T-helper 2 cell (primary cell): ENCODE data around the gene FAM9A.

Source experiments
- DNase-seq, 5 experiments: peaks; one replicate each; pipeline versions ENCODE4 v3.0.0 to v3.0.0-alpha.2; 2012 to 2022
- total RNA-seq, 2 donors: gene quantifications; one replicate each; lab custom pipeline; 2026; lab: John Stamatoyannopoulos, UW

The FAM9A gene
- 0 reads per million in 2 donors for total RNA-seq

DNA sequence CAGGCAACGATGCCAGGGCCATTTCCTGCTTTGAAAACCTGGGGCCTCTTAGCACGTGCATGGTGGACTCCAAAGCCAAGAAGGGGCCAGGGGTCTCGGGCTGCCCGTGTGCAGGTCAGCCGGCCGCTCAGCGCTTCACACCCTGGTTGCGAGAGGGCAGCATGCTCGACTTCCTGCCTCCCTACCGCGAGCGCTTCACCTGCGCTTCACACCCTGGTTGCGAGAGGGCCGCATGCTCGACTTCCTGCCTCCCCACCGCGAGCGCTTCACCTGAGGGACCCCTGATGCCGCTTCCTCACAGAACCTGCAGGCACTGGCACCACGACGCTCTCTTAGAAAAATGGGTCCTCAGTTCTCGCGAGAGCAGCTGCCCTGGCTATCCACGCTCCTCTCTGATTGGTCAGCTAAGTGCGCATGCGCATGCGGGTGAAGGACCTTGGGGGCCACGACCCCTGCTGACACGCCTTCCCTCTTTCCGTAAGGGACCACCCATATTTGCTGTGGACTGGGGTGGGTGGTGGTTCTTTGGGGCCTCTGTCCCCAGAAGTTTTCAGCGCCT lies at the start of gene FAM9A:
Gene FAM9A, minus strand, starts transcription at position 343 of the 559 bp plus-strand sequence. CDS start 1,212 bp downstream, outside the sequence.
- no peak for DNase-seq

- no peak for DNase-seq
These were observed 49.3 kb upstream of the FAM9A start for GRCh38 chrX:8850478-8850877.

- DNase-seq = peak in 1 of 5 experiments; percentile 5
These were observed 48.8 kb upstream of the FAM9A start for GRCh38 chrX:8849945-8850344.

- no peak for DNase-seq
These were observed 48.3 kb upstream of the FAM9A start for GRCh38 chrX:8849458-8849857.

- no peak for DNase-seq
These were observed 47.7 kb upstream of the FAM9A start for GRCh38 chrX:8848911-8849310.

DNA sequence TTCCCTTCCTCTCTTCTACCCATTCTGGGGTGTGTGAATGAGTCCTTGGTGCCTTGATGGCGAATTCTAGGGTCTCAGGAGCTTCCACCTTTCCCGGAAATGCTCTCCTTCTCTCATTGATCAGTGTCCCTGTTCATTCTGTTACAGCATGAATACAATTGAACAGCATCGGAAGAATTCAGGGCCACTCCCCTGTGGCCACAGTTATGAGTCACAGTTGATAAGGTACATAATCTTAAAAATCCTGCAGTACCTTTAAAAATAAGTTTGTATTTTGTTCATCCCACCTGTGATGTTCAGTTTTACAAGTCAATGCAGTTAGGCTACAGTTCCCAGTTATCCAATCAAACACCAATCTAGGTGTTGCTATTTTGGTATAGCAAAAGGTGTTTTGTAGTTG lies 47.3 kb upstream of the FAM9A start:
- no peak for DNase-seq

DNA sequence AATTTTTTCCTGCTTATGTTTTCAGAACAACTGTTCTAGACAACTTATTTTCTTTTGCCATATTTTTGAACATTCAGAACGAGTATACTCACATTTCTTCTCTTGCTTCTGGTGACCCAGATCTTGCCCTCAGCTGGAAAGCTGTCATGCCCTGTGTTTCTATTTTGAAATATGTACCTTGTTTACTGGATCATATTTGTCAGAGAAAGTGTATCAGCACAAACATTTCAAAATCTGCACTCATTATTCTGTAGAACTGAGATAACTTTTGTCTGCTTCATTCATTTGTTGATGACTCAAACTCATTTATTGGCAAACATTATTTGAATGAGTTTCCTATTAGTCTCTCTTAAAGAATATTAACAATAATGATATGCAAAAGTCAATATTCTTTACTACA lies 46.2 kb upstream of the FAM9A start:
- no peak for DNase-seq

DNA sequence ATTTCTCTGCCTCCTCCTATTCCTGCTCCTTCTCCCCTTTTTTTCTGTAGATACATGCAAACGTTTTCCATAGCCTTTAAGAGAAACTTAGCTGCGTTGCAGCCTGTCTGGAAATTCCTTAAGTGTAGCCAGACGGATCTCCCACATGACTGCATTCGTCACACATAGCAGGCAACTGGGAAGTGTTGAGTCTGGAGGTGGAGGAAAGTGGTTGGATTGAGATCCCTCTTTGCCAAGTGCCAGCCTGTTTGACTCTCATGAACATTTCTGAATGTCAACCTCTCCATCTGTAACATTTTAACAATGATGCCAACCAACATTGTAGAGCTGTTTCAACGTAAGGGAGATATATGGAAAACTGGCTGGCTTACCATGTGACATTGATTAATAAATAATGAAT lies 45.1 kb upstream of the FAM9A start:
- no peak for DNase-seq

DNA sequence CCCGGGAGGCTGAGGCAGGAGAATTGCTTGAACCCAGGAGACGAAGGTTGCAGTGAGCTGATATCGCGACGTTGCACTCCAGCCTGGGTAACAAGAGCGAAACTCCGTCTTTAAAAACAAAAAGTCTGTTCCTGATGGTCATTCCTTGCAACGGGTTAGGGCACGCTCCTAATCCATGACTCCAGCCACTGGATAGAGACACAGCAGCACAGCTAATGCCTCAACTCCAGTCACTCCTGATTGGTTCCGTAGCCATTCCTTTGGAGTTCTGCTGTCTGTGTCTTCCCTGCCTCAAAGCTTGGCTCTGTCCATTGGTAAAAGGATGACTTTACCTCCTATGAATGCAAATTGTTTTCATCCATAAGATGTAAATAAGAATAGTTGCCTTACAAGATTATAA lies 44.3 kb upstream of the FAM9A start:
- DNase-seq = no peak

DNA sequence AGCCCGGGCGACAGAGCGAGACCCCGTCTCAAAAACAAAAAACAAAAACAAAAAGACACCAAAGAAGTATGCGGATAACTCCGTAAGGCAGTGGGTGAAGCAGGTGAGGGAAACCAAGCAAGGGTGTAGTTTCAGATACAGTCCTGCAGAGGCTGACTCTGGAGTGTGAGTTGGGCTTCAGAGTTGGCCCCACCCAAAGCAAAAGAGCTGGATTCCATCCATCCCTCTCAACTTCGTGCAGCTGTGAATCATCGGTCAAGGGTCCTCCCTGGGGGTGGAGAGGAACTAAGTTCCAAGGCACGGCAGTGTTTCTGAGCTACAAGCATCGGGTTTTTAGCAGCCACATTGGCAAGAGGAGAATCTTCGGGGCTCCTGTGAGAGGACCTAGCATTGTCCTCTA lies 43.9 kb upstream of the FAM9A start:
- DNase-seq = no peak

GRCh38 chrX:8844157-8844556 lies 43.0 kb upstream of the FAM9A start:
- DNase-seq = no peak

DNA sequence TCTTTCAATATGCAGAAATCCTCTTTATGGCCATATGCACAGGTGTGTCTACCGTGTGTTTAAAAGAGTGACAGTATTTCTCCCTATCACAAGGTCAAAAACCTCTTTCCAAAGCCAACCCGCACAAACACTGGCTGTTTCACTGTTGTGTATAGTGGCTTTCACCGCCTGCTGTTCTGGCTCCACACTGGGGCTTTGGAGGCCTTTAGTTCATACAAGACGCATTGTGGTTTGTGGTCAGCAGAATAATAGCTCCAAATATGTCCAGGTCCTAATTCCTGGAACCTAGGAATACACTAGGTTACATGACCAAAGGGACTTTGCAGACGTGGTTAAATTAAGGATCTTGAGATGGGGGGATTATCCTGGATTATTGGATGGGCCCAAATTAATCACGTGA lies 40.7 kb upstream of the FAM9A start:
- DNase-seq = no peak

- no peak for DNase-seq
These were observed 33.2 kb upstream of the FAM9A start for GRCh38 chrX:8834392-8834791.

DNA sequence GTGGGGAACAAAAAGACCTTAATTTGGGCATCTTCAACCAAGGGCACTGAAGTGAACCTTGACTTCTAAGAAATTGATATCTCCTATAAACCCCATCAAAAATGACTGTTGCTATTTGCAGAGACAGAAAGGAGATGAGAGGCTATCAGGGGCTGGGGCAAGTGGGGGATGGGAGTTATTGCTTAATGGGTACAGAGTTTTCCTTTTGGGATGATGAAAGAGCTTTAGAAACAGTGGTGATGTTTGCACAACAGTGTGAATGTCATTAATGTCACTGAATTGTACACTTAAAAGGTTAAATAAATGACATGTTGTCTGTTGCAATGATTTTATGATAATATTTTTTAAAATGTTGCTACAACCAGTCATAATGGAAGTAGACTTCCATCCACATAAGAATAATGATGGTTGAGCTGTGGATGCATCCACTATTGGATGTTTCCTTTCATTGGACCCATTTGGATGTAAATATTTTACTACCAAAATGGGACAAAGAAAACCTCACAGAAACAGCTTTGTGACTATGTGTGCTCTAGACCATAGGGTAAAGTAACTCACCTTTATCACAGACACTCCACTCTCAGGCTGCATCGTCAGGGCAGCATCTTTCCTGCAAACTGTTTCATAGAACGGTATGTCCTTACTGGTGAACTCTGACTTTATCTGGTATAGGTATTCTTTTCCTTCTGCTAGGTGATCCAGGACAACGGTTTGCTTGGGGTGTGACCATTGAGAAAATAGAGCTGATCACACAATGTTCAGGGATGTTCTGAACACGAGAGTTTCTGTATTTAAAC lies 31.6 kb upstream of the FAM9A start:
- DNase-seq = no peak

GRCh38 chrX:8823698-8824097 lies 22.5 kb upstream of the FAM9A start:
- DNase-seq = no peak

GRCh38 chrX:8822002-8822401 lies 20.8 kb upstream of the FAM9A start:
- no peak for DNase-seq

DNA sequence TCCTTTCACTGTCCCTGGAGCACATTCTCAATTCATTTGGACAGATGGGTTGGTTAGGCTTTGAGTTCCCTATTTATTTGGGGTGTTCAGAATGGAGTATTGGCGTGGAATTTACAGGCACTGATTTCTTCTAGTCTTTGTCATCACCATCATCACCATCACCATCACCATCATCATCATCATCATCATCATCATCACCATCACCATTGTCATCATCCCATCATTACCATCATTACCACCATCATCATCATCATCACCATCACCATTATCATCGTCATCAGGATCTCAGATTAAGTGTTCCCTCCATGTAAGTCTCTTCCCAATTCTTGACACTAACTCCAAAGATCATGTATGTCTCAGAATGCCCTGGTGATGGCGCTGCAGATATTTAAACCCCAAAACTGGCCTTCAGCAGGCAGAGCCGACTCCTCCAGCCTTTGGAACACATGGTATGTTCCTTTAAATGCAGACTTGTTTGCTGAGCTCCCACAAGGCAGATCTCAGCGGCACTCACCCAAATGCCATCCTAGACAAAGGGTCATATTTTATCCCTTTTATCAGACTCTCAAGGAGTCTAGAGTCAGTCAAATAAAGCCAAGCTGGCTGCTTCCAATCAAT lies 19.8 kb upstream of the FAM9A start:
- DNase-seq = peak in 1 of 5 experiments; percentile 8

GRCh38 chrX:8815460-8816065 lies 14.4 kb upstream of the FAM9A start:
- DNase-seq = peak in 1 of 5 experiments; percentile 15

GRCh38 chrX:8813036-8813435 lies 11.9 kb upstream of the FAM9A start:
- no peak for DNase-seq

DNA sequence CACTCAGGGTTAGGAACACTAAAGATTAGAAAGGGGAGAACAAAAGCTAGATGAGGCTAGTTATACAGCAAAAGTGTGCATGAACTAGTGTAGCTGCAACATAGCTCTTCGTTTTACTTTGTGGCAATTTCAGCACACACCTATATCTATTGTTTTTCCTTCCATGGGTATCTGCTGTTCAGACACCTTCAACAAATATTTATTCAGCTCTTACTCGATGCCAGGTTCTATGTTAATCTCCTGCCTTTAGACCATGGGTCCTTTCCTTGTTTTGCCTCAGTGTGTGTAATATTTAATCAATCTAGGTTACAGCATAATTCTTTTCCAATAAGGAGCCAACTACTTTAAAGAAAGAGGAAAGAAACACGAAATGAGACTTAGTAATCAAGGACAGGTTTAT lies 10.4 kb upstream of the FAM9A start:
- DNase-seq = no peak

DNA sequence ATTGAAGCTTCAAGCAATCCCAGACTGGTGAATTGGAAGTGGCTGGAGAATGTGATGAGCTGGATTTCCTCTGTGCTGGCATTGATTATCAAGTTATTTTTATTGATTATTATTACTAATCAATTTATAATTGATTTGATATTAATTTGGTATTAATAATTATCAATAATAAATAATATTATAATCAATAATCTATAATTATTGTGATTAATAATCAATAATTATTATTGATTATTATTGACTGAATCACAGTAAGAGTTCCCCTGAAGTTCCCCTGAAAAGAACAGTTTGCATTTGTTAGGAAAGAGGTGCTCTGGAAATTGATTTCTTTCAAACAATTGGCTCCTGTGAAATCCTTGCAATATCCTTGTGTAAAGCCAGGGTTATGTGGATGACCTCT lies 7.5 kb upstream of the FAM9A start:
- no peak for DNase-seq

DNA sequence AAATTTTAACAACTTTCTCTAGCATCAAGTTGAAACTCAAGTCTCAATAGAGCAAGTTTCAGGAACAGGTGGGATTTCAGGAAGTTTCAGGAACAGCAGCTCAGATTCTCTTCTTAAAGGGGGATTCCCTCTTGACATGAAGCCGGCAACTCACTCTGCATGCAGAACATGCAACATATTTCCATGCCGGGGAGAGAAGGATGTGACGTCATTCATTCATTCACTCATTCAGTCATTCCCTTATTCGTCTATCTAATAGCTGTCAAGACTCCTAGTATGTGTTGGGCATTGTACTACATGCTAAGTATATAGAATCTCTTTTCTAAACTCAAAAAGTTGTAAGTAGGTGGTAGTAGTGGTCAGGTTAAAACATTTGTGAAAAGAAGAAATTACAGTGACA lies 4.8 kb upstream of the FAM9A start:
- no peak for DNase-seq

DNA sequence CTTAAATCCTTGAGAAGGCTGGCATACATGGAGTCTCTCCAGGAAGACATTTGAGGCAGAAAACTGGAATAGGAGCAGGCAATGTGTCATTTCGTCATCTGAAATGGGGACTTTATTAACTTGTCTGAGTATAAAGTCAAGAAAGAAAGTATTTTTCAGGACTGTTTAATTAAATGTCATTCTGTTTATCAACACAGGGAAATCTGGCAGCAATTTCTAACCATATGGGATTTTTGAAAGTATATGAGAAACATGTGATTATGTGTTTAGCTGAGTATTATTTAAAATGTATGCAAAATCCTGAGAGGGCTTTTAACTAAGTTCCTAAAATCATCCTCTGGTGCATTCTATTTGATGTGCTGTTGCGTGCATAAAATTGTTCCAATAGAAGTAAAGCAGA lies 3.9 kb upstream of the FAM9A start:
- no peak for DNase-seq

DNA sequence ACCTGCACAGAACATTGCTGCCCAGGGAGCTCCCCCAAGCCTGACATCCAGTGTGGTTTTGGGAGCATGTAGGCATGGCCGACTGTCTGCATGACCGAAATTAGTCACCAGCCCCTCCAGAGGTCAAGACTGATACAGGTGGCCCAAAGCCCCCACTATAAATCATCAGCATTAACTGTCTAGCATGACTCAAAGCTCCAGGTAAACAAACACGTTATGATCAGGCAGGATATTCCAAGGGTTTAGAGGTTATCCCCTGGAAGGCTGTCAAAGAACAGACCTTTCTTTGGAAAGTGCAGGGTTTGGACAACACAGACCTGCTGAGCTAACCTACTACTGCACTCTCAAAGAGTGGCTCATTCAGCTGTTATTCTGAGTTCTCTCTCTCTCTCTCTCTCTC lies 2.1 kb upstream of the FAM9A start:
- DNase-seq = no peak
